Neural cell (in vitro differentiated cells): ENCODE data around the gene SCYL3. TPM values are rescaled to one million over a fixed set of nuclear protein-coding genes. Genes with fewer than 3 reads are reported as not detected.

Source experiments
- H2AFZ ChIP-seq: fragments of 200-600, 300-800 bp; sonication (generic), shearing (Covaris generic); 2 replicates; pipeline ENCODE4 v1.6.0; 2014; ENCODE audit warnings: low read depth, mild to moderate bottlenecking, antibody characterized with exemption, low read length, moderate library complexity
- H3F3A ChIP-seq: fragments of 200-600 bp; shearing (Covaris generic); 2 replicates; pipeline ENCODE4 v1.6.1; 2016; ENCODE audit warnings: mild to moderate bottlenecking, moderate library complexity, mixed read lengths, antibody characterized with exemption, low read length; ENCODE audit not compliant: insufficient read depth, poor library complexity, severe bottlenecking
- H3K27ac ChIP-seq: fragments of 200-600, 300-800 bp; sonication (generic), shearing (Covaris generic); 2 replicates; pipeline ENCODE4 v1.5.1; 2014; ENCODE audit warnings: mild to moderate bottlenecking, low read length, moderate library complexity
- H3K27me3 ChIP-seq: fragments of 300-800, 200-600 bp; sonication (generic), shearing (Covaris generic); 2 replicates; pipeline ENCODE4 v1.6.0; 2014; ENCODE audit warnings: mild to moderate bottlenecking, low read depth, low read length, moderate library complexity; ENCODE audit not compliant: insufficient read depth
- H3K36me3 ChIP-seq: fragments of 300-800, 200-600 bp; sonication (generic), shearing (Covaris generic); 2 replicates; pipeline ENCODE4 v1.5.1; 2014; ENCODE audit warnings: mild to moderate bottlenecking, antibody characterized with exemption, low read length, moderate library complexity; ENCODE audit not compliant: insufficient read depth
- H3K4me2 ChIP-seq: fragments of 300-800, 200-600 bp; sonication (generic), shearing (Covaris generic); 2 replicates; pipeline ENCODE4 v1.6.0; 2014; ENCODE audit warnings: mild to moderate bottlenecking, low read length
- H3K4me3 ChIP-seq: fragments of 300-800, 200-600 bp; sonication (generic), shearing (Covaris generic); 2 replicates; pipeline ENCODE4 v1.5.1; 2014; ENCODE audit warnings: mild to moderate bottlenecking, low read length, moderate library complexity
- H3K79me2 ChIP-seq: fragments of 200-600 bp; shearing (Covaris generic); replicated peaks from 2 replicates; pipeline ENCODE4 v1.6.0; 2014; ENCODE audit warnings: mild to moderate bottlenecking, low read length, moderate library complexity; ENCODE audit not compliant: insufficient read depth
- H3K9ac ChIP-seq: fragments of 300-800, 200-600 bp; sonication (generic), shearing (Covaris generic); 2 replicates; pipeline ENCODE4 v1.6.1; 2016; ENCODE audit warnings: mild to moderate bottlenecking, low read length, mixed read lengths
- H3K9me2 ChIP-seq: fragments of 200-600 bp; shearing (Covaris generic); 2 replicates; pipeline ENCODE4 v1.6.1; 2016; ENCODE audit warnings: mild to moderate bottlenecking, low read length, mixed read lengths; ENCODE audit not compliant: insufficient read depth
- H3K9me3 ChIP-seq: fragments of 200-600, 300-800 bp; sonication (generic), shearing (Covaris generic); 2 replicates; pipeline ENCODE4 v1.6.1; 2016; ENCODE audit warnings: mild to moderate bottlenecking, mixed run types, low read length, moderate library complexity, mixed read lengths
- H4K20me1 ChIP-seq: fragments of 200-600 bp; shearing (Covaris generic); 2 replicates; pipeline ENCODE4 v1.6.1; 2016; ENCODE audit warnings: mild to moderate bottlenecking, mixed run types; ENCODE audit not compliant: insufficient read depth
- EP300 ChIP-seq: fragments of 450-650 bp; conservative IDR thresholded peaks from 2 replicates; pipeline ENCODE4 v1.6.1; 2014; ENCODE audit warnings: antibody characterized with exemption, mild to moderate bottlenecking, moderate library complexity; ENCODE audit not compliant: poor library complexity, severe bottlenecking
- EZH2 ChIP-seq: fragments of 200-600, 300-800 bp; shearing (Covaris generic), sonication (generic); IDR thresholded peaks from 2 replicates; pipeline ENCODE4 v1.6.1; 2014; ENCODE audit warnings: antibody characterized with exemption, low read length, borderline replicate concordance, mild to moderate bottlenecking; ENCODE audit not compliant: insufficient read depth, poor library complexity, severe bottlenecking
- MXI1 ChIP-seq: fragments of 450-650 bp; conservative IDR thresholded peaks from 2 replicates; pipeline ENCODE4 v1.6.1; 2014; ENCODE audit warnings: antibody characterized with exemption, mild to moderate bottlenecking; ENCODE audit not compliant: poor library complexity, severe bottlenecking
- POLR2AphosphoS5 ChIP-seq: IDR thresholded peaks from 2 replicates; pipeline ENCODE4 v1.6.1; 2012
- RAD21 ChIP-seq: fragments of 450-650 bp; conservative IDR thresholded peaks from 2 replicates; pipeline ENCODE4 v1.6.1; 2014; ENCODE audit warnings: antibody characterized with exemption, mild to moderate bottlenecking, moderate library complexity
- SMC3 ChIP-seq: fragments of 450-650 bp; conservative IDR thresholded peaks from 2 replicates; pipeline ENCODE4 v1.6.1; 2014; ENCODE audit warnings: antibody characterized with exemption, mild to moderate bottlenecking, moderate library complexity; ENCODE audit not compliant: poor library complexity
- TAF1 ChIP-seq: IDR thresholded peaks from 2 replicates; pipeline ENCODE4 v1.6.1; 2012; ENCODE audit warnings: low read depth
- polyA plus RNA-seq: library from polyadenylated mRNA; depleted of rRNA; stranded (reverse); fragments of >200 nt; gene quantifications from 2 replicates; pipeline ENCODE4 v1.2.3, GENCODE V29; 2014
- TF ChIP-seq, protein P1 (sequence below): IDR thresholded peaks from 2 replicates; pipeline ENCODE4 v1.6.1; 2012; ENCODE audit warnings: borderline replicate concordance
- TF ChIP-seq, protein P2 (sequence below): fragments of 450-650 bp; IDR thresholded peaks from 2 replicates; pipeline ENCODE4 v1.5.1; 2014; ENCODE audit warnings: antibody characterized with exemption, mild to moderate bottlenecking, moderate library complexity; ENCODE audit not compliant: poor library complexity, severe bottlenecking

The SCYL3 gene
- polyA plus RNA-seq, 1 donor from 2014 or later, result 13.1 TPM

- Histone ChIP-seq H3K79me2 (no peaks in the 10 kb centered on the region), H3K27ac (no peak overlapping the region), H4K20me1 (no peaks in the 10 kb centered on the region), H3F3A (no peaks in the 10 kb centered on the region), H3K4me2 (no peak overlapping the region), H2AFZ (no peak overlapping the region), H3K4me3 (no peak overlapping the region), H3K27me3 (no peaks in the 10 kb centered on the region), H3K36me3 (peaks cover 5% of the 10 kb centered on the region), H3K9ac (no peak overlapping the region), H3K9me2 (no peaks in the 10 kb centered on the region), H3K9me3 (no peaks in the 10 kb centered on the region)
- TF ChIP-seq EZH2 (no peak), EP300 (no peak), SMC3 (no peak), TAF1 (no peak), MXI1 (no peak), RAD21 (no peak)
- TF ChIP-seq, protein P1, sequence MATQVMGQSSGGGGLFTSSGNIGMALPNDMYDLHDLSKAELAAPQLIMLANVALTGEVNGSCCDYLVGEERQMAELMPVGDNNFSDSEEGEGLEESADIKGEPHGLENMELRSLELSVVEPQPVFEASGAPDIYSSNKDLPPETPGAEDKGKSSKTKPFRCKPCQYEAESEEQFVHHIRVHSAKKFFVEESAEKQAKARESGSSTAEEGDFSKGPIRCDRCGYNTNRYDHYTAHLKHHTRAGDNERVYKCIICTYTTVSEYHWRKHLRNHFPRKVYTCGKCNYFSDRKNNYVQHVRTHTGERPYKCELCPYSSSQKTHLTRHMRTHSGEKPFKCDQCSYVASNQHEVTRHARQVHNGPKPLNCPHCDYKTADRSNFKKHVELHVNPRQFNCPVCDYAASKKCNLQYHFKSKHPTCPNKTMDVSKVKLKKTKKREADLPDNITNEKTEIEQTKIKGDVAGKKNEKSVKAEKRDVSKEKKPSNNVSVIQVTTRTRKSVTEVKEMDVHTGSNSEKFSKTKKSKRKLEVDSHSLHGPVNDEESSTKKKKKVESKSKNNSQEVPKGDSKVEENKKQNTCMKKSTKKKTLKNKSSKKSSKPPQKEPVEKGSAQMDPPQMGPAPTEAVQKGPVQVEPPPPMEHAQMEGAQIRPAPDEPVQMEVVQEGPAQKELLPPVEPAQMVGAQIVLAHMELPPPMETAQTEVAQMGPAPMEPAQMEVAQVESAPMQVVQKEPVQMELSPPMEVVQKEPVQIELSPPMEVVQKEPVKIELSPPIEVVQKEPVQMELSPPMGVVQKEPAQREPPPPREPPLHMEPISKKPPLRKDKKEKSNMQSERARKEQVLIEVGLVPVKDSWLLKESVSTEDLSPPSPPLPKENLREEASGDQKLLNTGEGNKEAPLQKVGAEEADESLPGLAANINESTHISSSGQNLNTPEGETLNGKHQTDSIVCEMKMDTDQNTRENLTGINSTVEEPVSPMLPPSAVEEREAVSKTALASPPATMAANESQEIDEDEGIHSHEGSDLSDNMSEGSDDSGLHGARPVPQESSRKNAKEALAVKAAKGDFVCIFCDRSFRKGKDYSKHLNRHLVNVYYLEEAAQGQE, result no peak
- TF ChIP-seq, protein P2, sequence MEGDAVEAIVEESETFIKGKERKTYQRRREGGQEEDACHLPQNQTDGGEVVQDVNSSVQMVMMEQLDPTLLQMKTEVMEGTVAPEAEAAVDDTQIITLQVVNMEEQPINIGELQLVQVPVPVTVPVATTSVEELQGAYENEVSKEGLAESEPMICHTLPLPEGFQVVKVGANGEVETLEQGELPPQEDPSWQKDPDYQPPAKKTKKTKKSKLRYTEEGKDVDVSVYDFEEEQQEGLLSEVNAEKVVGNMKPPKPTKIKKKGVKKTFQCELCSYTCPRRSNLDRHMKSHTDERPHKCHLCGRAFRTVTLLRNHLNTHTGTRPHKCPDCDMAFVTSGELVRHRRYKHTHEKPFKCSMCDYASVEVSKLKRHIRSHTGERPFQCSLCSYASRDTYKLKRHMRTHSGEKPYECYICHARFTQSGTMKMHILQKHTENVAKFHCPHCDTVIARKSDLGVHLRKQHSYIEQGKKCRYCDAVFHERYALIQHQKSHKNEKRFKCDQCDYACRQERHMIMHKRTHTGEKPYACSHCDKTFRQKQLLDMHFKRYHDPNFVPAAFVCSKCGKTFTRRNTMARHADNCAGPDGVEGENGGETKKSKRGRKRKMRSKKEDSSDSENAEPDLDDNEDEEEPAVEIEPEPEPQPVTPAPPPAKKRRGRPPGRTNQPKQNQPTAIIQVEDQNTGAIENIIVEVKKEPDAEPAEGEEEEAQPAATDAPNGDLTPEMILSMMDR, result no peak
These were observed 88.8 kb downstream of the SCYL3 start for GRCh38 chr1:169804941-169805340.

GRCh38 chr1:169802888-169803287 lies 90.8 kb downstream of the SCYL3 start:
- no peak overlapping the region for H3K4me3 ChIP-seq
- H3K36me3 ChIP-seq, result peaks cover 5% of the 10 kb centered on the region
- H3K79me2 ChIP-seq, result no peaks in the 10 kb centered on the region
- H3F3A ChIP-seq, result no peaks in the 10 kb centered on the region
- no peaks in the 10 kb centered on the region for H3K9me3 ChIP-seq
- no peaks in the 10 kb centered on the region for H4K20me1 ChIP-seq
- no peak overlapping the region for H3K27ac ChIP-seq
- no peak overlapping the region for H2AFZ ChIP-seq
- H3K4me2 ChIP-seq, result no peak overlapping the region
- H3K9me2 ChIP-seq, result no peaks in the 10 kb centered on the region
- no peaks in the 10 kb centered on the region for H3K27me3 ChIP-seq
- TF ChIP-seq POLR2AphosphoS5 (no peak), MXI1 (no peak), RAD21 (no peak), TAF1 (no peak), EZH2 (no peak), SMC3 (no peak), EP300 (no peak)
- TF ChIP-seq, protein P1, result no peak
- TF ChIP-seq, protein P2, result no peak
- no peak overlapping the region for H3K9ac ChIP-seq
